Endothelial cell of umbilical vein (primary cell): ENCODE data around the gene TMEM41B. TPM values are rescaled to one million over a fixed set of nuclear protein-coding genes. Genes with fewer than 3 reads are reported as not detected.

Experiments
- BruUV-seq: library from RNA; stranded (reverse); fragments of 400-500 nt; replicated peaks from 2 replicates; lab custom pipeline; 2021; lab: Mats Ljungman, UMichigan
- CTCF ChIA-PET: fragments of 300-600, 350-600 bp; sonication (Branson Sonifier 250); formaldehyde crosslinking; loops from one replicate; lab custom pipeline; 2021; ENCODE audit warnings: antibody characterized with exemption, inconsistent platforms; lab: Charles Lee
- POLR2A ChIA-PET: fragments of 300-600, 350-600 bp; sonication (Branson Sonifier 250); formaldehyde crosslinking; loops from one replicate; lab custom pipeline; 2021; ENCODE audit warnings: antibody characterized with exemption, inconsistent platforms; lab: Charles Lee
- DNase-seq: peaks from one replicate; pipeline ENCODE4 v3.0.0-alpha.2; 2011; ENCODE audit warnings: low read depth, low spot score
- FAIRE-seq: peaks from 2 replicates; lab custom pipeline; 2011; peaks lifted over from hg19 to GRCh38; lab: Jason Lieb, UNC
- H2AFZ ChIP-seq: 2 replicates; pipeline ENCODE4 v1.6.0; 2012; ENCODE audit warnings: low read depth, low read length, control low read depth, inconsistent platforms
- H3K27ac ChIP-seq: 2 replicates; pipeline ENCODE4 v1.5.1; 2011; ENCODE audit warnings: low read depth, mild to moderate bottlenecking, control low read depth, low read length, moderate library complexity; ENCODE audit not compliant: insufficient read depth
- H3K27me3 ChIP-seq, 2 experiments: 2 replicates each; pipeline versions ENCODE4 v1.6.0 to v1.6.1; 2011; ENCODE audit warnings: low read length in 2 of 2, mixed read lengths in 1 of 2; ENCODE audit not compliant: control insufficient read depth in 2 of 2, insufficient read depth in 2 of 2
- H3K36me3 ChIP-seq, 2 experiments: 2 replicates in 1 of 2; 3 replicates in 1 of 2; pipeline ENCODE4 v1.5.1; 2011; ENCODE audit warnings: low read length in 2 of 2, mild to moderate bottlenecking in 1 of 2, moderate library complexity in 1 of 2; ENCODE audit not compliant: control insufficient read depth in 2 of 2, insufficient read depth in 2 of 2; ENCODE audit errors: extremely low read depth in 1 of 2
- H3K4me1 ChIP-seq: 3 replicates; pipeline ENCODE4 v1.5.1; 2011; ENCODE audit warnings: mild to moderate bottlenecking, low read length; ENCODE audit not compliant: control insufficient read depth, insufficient read depth; ENCODE audit errors: extremely low read depth
- H3K4me2 ChIP-seq: 2 replicates; pipeline ENCODE4 v1.6.1; 2011; ENCODE audit warnings: low read length, control low read depth, mixed read lengths; ENCODE audit not compliant: insufficient read depth
- H3K4me3 ChIP-seq, 3 experiments: fragments of 200-600 bp in 1 of 3; sonication (generic), shearing (Covaris generic) in 1 of 3; replicated peaks in 1 of 3; 2 replicates each; pipeline ENCODE4 v1.5.1; 2011 to 2016; ENCODE audit warnings: control low read depth in 3 of 3, low read length in 3 of 3, mild to moderate bottlenecking in 2 of 3, inconsistent platforms in 1 of 3, low read depth in 1 of 3, moderate library complexity in 1 of 3; ENCODE audit not compliant: insufficient read depth in 1 of 3
- H3K79me2 ChIP-seq: 2 replicates; pipeline ENCODE4 v1.6.0; 2012; ENCODE audit warnings: low read length, inconsistent platforms; ENCODE audit not compliant: control insufficient read depth, insufficient read depth
- H3K9ac ChIP-seq: replicated peaks from 2 replicates; pipeline ENCODE3; 2011; ENCODE audit warnings: low read length, control low read depth; ENCODE audit not compliant: insufficient read depth; ENCODE audit errors: extremely low read depth
- H3K9me1 ChIP-seq: replicated peaks from 3 replicates; pipeline ENCODE4 v1.6.0; 2011; ENCODE audit warnings: mild to moderate bottlenecking, low read length; ENCODE audit not compliant: control insufficient read depth, insufficient read depth; ENCODE audit errors: extremely low read depth
- H3K9me3 ChIP-seq: replicated peaks from 2 replicates; pipeline ENCODE4 v1.5.1; 2012; ENCODE audit warnings: low read length, inconsistent platforms; ENCODE audit not compliant: control insufficient read depth, insufficient read depth
- H4K20me1 ChIP-seq: replicated peaks from 2 replicates; pipeline ENCODE3; 2011; ENCODE audit warnings: mild to moderate bottlenecking, low read length; ENCODE audit not compliant: control insufficient read depth, insufficient read depth; ENCODE audit errors: extremely low read depth
- CTCF ChIP-seq, 2 donors: IDR thresholded peaks; 1 replicate in 1 of 2; 2 replicates in 1 of 2; pipeline ENCODE4 v1.5.1; 2011; ENCODE audit warnings: low read length in 2 of 2, mild to moderate bottlenecking in 2 of 2, moderate library complexity in 2 of 2, control low read depth in 1 of 2, inconsistent platforms in 1 of 2, low read depth in 1 of 2; ENCODE audit not compliant: insufficient read depth in 1 of 2; ENCODE audit errors: extremely low read depth in 1 of 2
- EZH2 ChIP-seq: IDR thresholded peaks from 2 replicates; pipeline ENCODE4 v1.6.1; 2012; ENCODE audit warnings: borderline replicate concordance, low read depth, mild to moderate bottlenecking, moderate library complexity, low read length, inconsistent platforms; ENCODE audit not compliant: severe bottlenecking
- FOS ChIP-seq: IDR thresholded peaks from 2 replicates; pipeline ENCODE4 v1.6.1; 2011; ENCODE audit warnings: mild to moderate bottlenecking, low read length, moderate library complexity, borderline replicate concordance; ENCODE audit not compliant: insufficient read depth
- GATA2 ChIP-seq: IDR thresholded peaks from 2 replicates; pipeline ENCODE4 v1.7.0; 2011; ENCODE audit warnings: low read depth, mild to moderate bottlenecking, moderate library complexity, mixed read lengths, low read length; ENCODE audit not compliant: insufficient read length, insufficient read depth
- JUN ChIP-seq: IDR thresholded peaks from 2 replicates; pipeline ENCODE4 v1.6.1; 2011; ENCODE audit warnings: borderline replicate concordance, low read depth; ENCODE audit not compliant: insufficient read length, insufficient read depth
- MAX ChIP-seq: IDR thresholded peaks from 2 replicates; pipeline ENCODE4 v1.6.1; 2011; ENCODE audit not compliant: insufficient read depth, insufficient read length
- MYC ChIP-seq: IDR thresholded peaks from one replicate; pipeline ENCODE4 v1.6.1; 2011; ENCODE audit warnings: mild to moderate bottlenecking, low read depth, low read length
- POLR2A ChIP-seq: IDR thresholded peaks from 2 replicates; pipeline ENCODE4 v1.6.1; 2012; ENCODE audit warnings: low read depth, mild to moderate bottlenecking, control low read depth, low read length
- POLR2AphosphoS5 ChIP-seq: IDR thresholded peaks from 2 replicates; pipeline ENCODE4 v1.6.1; 2012; ENCODE audit warnings: low read depth, mild to moderate bottlenecking, control low read depth, low read length, moderate library complexity; ENCODE audit not compliant: insufficient read depth
- dilution Hi-C: fragments of 300-500 bp; cut with MboI; formaldehyde crosslinking; loops from one replicate; pipeline ENCODE4 v1.15.0; 2019; ENCODE audit warnings: low sequenced_read_pairs; ENCODE audit not compliant: extremely low pct_ligation_motif_present
- intact Hi-C: fragments of 100-400 bp; cut with micrococcal nuclease; formaldehyde crosslinking; loops from one replicate; pipeline ENCODE4 v1.10.0; 2022
- polyA plus RNA-seq, 4 experiments: library from polyadenylated mRNA; depleted of rRNA in 3 of 4; stranded (reverse) in 3 of 4; unstranded in 1 of 4; fragments of >200 nt; gene quantifications; 2 replicates each; pipeline versions ENCODE4 v1.2.1 to v1.2.3, GENCODE V29; 2011 to 2012; ENCODE audit warnings: missing spikeins in 1 of 4
- total RNA-seq: library from RNA; stranded (reverse); gene quantifications from 2 replicates; pipeline ENCODE4 v1.2.3, GENCODE V29; 2021

TMEM41B gene
- total and polyA plus RNA-seq, 2 donors (not counting 3 experiments of a cell fraction or from before 2014, with no cell fraction given) = 16.6 to 39.0 TPM

- DNase-seq (peak; percentile 90), FAIRE-seq (peak; percentile 55)
- intact Hi-C loops (loop anchor here (2.0 to 10.0 kb wide), 5 partner anchors 47 to 351 kb away; partner anchors contain the start of genes AKIP1, IPO7, TMEM41B and ZNF143), dilution Hi-C loops (no loop called here)
- Histone ChIP-seq H4K20me1 (no peaks in the 10 kb centered on the region), H3K9me3 (no peaks in the 10 kb centered on the region), H3K4me3 (peak within 1 kb of the TSS; percentile 71 to 83 (median 81)), H3K9me1 (no peaks in the 10 kb centered on the region), H3K36me3 (no peaks in the 10 kb centered on the region), H3K9ac (peak within 1 kb of the TSS; percentile 94), H3K27me3 (no peaks in the 10 kb centered on the region), H2AFZ (peak within 1 kb of the TSS; percentile 68), H3K4me1 (peaks cover 13% of the 10 kb centered on the region), H3K27ac (peak within 1 kb of the TSS; percentile 81), H3K4me2 (peak within 1 kb of the TSS; percentile 78), H3K79me2 (peaks cover 41% of the 10 kb centered on the region)
- no peak for TF ChIP-seq JUN
- TF ChIP-seq POLR2AphosphoS5 = peak; percentile 95
- TF ChIP-seq MYC = peak; percentile 27
- no peak for TF ChIP-seq GATA2
- no peak for TF ChIP-seq EZH2
- peak; percentile 19 for TF ChIP-seq FOS
- TF ChIP-seq POLR2A = peak; percentile 88
- no peak for TF ChIP-seq MAX
- no peak for TF ChIP-seq CTCF (IDR thresholded peaks at IDR 0.05; ENCODE audit: extremely low read depth in 1 of 2, insufficient read depth in 1 of 2, low read depth in 1 of 2, low read length in 2 of 2)
- ChIA-PET CTCF (interaction anchor here (1.0 to 2.6 kb wide), 8 partner anchors 9 to 242 kb away, joined by 3 to 10 read pairs (median 5); partner anchors contain the start of gene IPO7), POLR2A (interaction anchor here (1.1 to 1.5 kb wide), 2 partner anchors 13 to 119 kb away, joined by 3 to 5 read pairs; partner anchors contain the start of gene IPO7)
- BruUV-seq = TSS peak; percentile 41
Observed at GRCh38 chr11:9265211-9266131, 48.9 kb downstream of the TMEM41B start, which contains the start of gene DENND5A. Gene DENND5A (minus strand): TSS chr11:9265350. CDS start chr11:9265069, 281 bp downstream.
